CD4-positive, alpha-beta T cell (primary cell): ENCODE data around the gene ARID2. TPM values are rescaled to one million over a fixed set of nuclear protein-coding genes. Genes with fewer than 3 reads are reported as not detected.

Experiments used
- ATAC-seq: fragments of 200-7000 bp; cut with Tn5 transposase; one replicate; pipeline ENCODE4 v1.10.0; 2022; ENCODE audit warnings: mild to moderate bottlenecking; ENCODE audit not compliant: poor library complexity
- CTCF ChIA-PET: fragments of 350-600 bp; sonication (Branson Sonifier 250); formaldehyde crosslinking; loops from one replicate; lab custom pipeline; 2021; ENCODE audit warnings: antibody characterized with exemption, inconsistent platforms; lab: Charles Lee
- POLR2A ChIA-PET: fragments of 350-600 bp; sonication (Branson Sonifier 250); formaldehyde crosslinking; loops from one replicate; lab custom pipeline; 2021; ENCODE audit warnings: antibody characterized with exemption, inconsistent platforms; lab: Charles Lee
- DNase-seq, 14 experiments: peaks; one replicate each; pipeline ENCODE4 v3.0.0-alpha.2; 2013 to 2020; ENCODE audit warnings: mixed read lengths in 2 of 14
- H3K27ac ChIP-seq, 2 donors: one replicate each; pipeline versions ENCODE4 v1.5.1 to v1.7.0; 2013; ENCODE audit warnings: low read length in 2 of 2, low read depth in 1 of 2, mild to moderate bottlenecking in 1 of 2
- H3K27me3 ChIP-seq, 2 experiments: 1 replicate in 1 of 2; 2 replicates in 1 of 2; pipeline versions ENCODE4 v1.6.1 to v1.7.0; 2013; ENCODE audit warnings: low read length in 2 of 2, control low read depth in 1 of 2, mild to moderate bottlenecking in 1 of 2, moderate library complexity in 1 of 2; ENCODE audit not compliant: insufficient read depth in 2 of 2, control insufficient read depth in 1 of 2
- H3K36me3 ChIP-seq: one replicate; pipeline ENCODE4 v1.6.1; 2013; ENCODE audit warnings: low read length, control low read depth; ENCODE audit not compliant: insufficient read depth
- H3K4me1 ChIP-seq: one replicate; pipeline ENCODE4 v1.6.1; 2013; ENCODE audit warnings: low read length, control low read depth; ENCODE audit not compliant: insufficient read depth
- H3K4me3 ChIP-seq: one replicate; pipeline ENCODE4 v1.5.1; 2013; ENCODE audit warnings: mild to moderate bottlenecking, low read length, moderate library complexity
- H3K9me3 ChIP-seq, 2 experiments: 1 replicate in 1 of 2; 2 replicates in 1 of 2; pipeline versions ENCODE4 v1.6.1 to v1.7.0; 2013; ENCODE audit warnings: low read length in 2 of 2, mild to moderate bottlenecking in 2 of 2, control low read depth in 1 of 2, moderate library complexity in 1 of 2; ENCODE audit not compliant: control insufficient read depth in 1 of 2, insufficient read depth in 1 of 2
- H3K27ac Mint-ChIP-seq: one replicate; pipeline ENCODE4 v1.8.0; 2020; ENCODE audit warnings: mixed read lengths
- H3K27me3 Mint-ChIP-seq: one replicate; pipeline ENCODE4 v1.8.0; 2021; ENCODE audit warnings: mixed read lengths
- H3K36me3 Mint-ChIP-seq: one replicate; pipeline ENCODE4 v1.8.0; 2021; ENCODE audit warnings: low read depth, mixed read lengths
- H3K4me1 Mint-ChIP-seq: one replicate; pipeline ENCODE4 v1.8.0; 2021; ENCODE audit warnings: low read depth, mixed read lengths
- H3K4me3 Mint-ChIP-seq: one replicate; pipeline ENCODE4 v1.8.0; 2020; ENCODE audit warnings: mild to moderate bottlenecking, mixed read lengths
- H3K9me3 Mint-ChIP-seq: one replicate; pipeline ENCODE4 v1.8.0; 2020; ENCODE audit warnings: mixed read lengths
- intact Hi-C, 2 experiments: fragments of 100-400 bp; cut with DNase I in 1 of 2; cut with micrococcal nuclease in 1 of 2; formaldehyde crosslinking; loops; one replicate each; pipeline versions ENCODE4 v1.15.1 to v1.9.0; 2023 to 2025; cut with DNase I, micrococcal nuclease
- total RNA-seq, 174 experiments: library from RNA in 2 of 174; stranded (reverse) in 2 of 174; gene quantifications; one replicate each; pipeline ENCODE4 v1.2.3 and lab custom pipeline; 2021 to 2026
- TF ChIP-seq, protein P1 (sequence below): fragments of 200-600 bp; IDR thresholded peaks from one replicate; pipeline ENCODE4 v1.8.0; 2022; ENCODE audit warnings: antibody characterized with exemption, mild to moderate bottlenecking

Gene ARID2
- total RNA-seq, 2 experiments from 2014 or later = 49.0 to 51.3 TPM

- DNase-seq (no peak), ATAC-seq (no peak)
- CTCF ChIA-PET = interaction anchor here (1.3 kb wide), 1 partner anchor 11 kb away, joined by 3 read pairs; no protein-coding TSS in a partner anchor
- H3K4me3 Mint-ChIP-seq = no peak overlapping the region
- H3K27ac ChIP-seq = no peak overlapping the region
- no peaks in the 10 kb centered on the region for H3K9me3 Mint-ChIP-seq
- H3K9me3 ChIP-seq = no peaks in the 10 kb centered on the region
- intact Hi-C loops = no loop called here
- POLR2A ChIA-PET = interaction anchor here (0.6 to 0.7 kb wide), 2 partner anchors 165 to 311 kb away, joined by 3 read pairs; no protein-coding TSS in a partner anchor
- H3K4me1 Mint-ChIP-seq = peaks cover 44% of the 10 kb centered on the region
- peaks cover 67% of the 10 kb centered on the region for H3K36me3 Mint-ChIP-seq
- no peak overlapping the region for H3K4me3 ChIP-seq
- no peaks in the 10 kb centered on the region for H3K27me3 Mint-ChIP-seq
- H3K36me3 ChIP-seq = peaks cover 61% of the 10 kb centered on the region
- TF ChIP-seq, protein P1, sequence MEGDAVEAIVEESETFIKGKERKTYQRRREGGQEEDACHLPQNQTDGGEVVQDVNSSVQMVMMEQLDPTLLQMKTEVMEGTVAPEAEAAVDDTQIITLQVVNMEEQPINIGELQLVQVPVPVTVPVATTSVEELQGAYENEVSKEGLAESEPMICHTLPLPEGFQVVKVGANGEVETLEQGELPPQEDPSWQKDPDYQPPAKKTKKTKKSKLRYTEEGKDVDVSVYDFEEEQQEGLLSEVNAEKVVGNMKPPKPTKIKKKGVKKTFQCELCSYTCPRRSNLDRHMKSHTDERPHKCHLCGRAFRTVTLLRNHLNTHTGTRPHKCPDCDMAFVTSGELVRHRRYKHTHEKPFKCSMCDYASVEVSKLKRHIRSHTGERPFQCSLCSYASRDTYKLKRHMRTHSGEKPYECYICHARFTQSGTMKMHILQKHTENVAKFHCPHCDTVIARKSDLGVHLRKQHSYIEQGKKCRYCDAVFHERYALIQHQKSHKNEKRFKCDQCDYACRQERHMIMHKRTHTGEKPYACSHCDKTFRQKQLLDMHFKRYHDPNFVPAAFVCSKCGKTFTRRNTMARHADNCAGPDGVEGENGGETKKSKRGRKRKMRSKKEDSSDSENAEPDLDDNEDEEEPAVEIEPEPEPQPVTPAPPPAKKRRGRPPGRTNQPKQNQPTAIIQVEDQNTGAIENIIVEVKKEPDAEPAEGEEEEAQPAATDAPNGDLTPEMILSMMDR = no peak
- H3K27me3 ChIP-seq = no peaks in the 10 kb centered on the region
- no peak overlapping the region for H3K27ac Mint-ChIP-seq
- peaks cover 5% of the 10 kb centered on the region for H3K4me1 ChIP-seq
Observed at GRCh38 chr12:45893240-45893639, 163.7 kb downstream of the ARID2 start.

GRCh38 chr12:45895961-45896360 is 166.5 kb downstream of the ARID2 start:
- ATAC-seq = no peak
- no peak overlapping the region for H3K27ac Mint-ChIP-seq

GRCh38 chr12:45898094-45898493 is 168.6 kb downstream of the ARID2 start:
- no peaks in the 10 kb centered on the region for H3K9me3 ChIP-seq
- Mint-ChIP-seq H3K4me3 (no peak overlapping the region), H3K36me3 (peaks cover 67% of the 10 kb centered on the region), H3K27ac (no peak overlapping the region), H3K4me1 (peaks cover 18% of the 10 kb centered on the region), H3K9me3 (no peaks in the 10 kb centered on the region), H3K27me3 (no peaks in the 10 kb centered on the region)
- DNase-seq (no peak), ATAC-seq (no peak)
- H3K36me3 ChIP-seq = peaks cover 50% of the 10 kb centered on the region
- intact Hi-C loops = no loop called here
- ChIA-PET CTCF (no interaction called here), POLR2A (no interaction called here)
- H3K27ac ChIP-seq = no peak overlapping the region
- H3K27me3 ChIP-seq = no peaks in the 10 kb centered on the region
- H3K4me1 ChIP-seq = no peaks in the 10 kb centered on the region
- TF ChIP-seq, protein P1 = no peak
- H3K4me3 ChIP-seq = no peak overlapping the region

More at GRCh38 chr12:45895961-45896360, 166.5 kb downstream of the ARID2 start:
- peaks cover 5% of the 10 kb centered on the region for H3K4me1 ChIP-seq
- intact Hi-C loops = no loop called here
- H3K9me3 ChIP-seq = no peaks in the 10 kb centered on the region
- H3K9me3 Mint-ChIP-seq = no peaks in the 10 kb centered on the region
- no peak for DNase-seq
- no peak overlapping the region for H3K4me3 ChIP-seq
- no peak overlapping the region for H3K27ac ChIP-seq
- ChIA-PET POLR2A (no interaction called here), CTCF (no interaction called here)
- peaks cover 77% of the 10 kb centered on the region for H3K36me3 Mint-ChIP-seq
- H3K4me3 Mint-ChIP-seq = no peak overlapping the region
- peaks cover 35% of the 10 kb centered on the region for H3K4me1 Mint-ChIP-seq
- peaks cover 58% of the 10 kb centered on the region for H3K36me3 ChIP-seq
- TF ChIP-seq, protein P1 = no peak
- no peaks in the 10 kb centered on the region for H3K27me3 Mint-ChIP-seq
- H3K27me3 ChIP-seq = no peaks in the 10 kb centered on the region
